DND-41 (cell line): ENCODE results near the gene LRPPRC.

Experiments used
- ATAC-seq: fragments of 200-7000 bp; cut with Tn5 transposase; 3 replicates; pipeline ENCODE4 v1.9.1; 2021; ENCODE audit warnings: low read depth; ENCODE audit not compliant: insufficient read depth
- DNase-seq: peaks from one replicate; pipeline ENCODE4 v3.0.0-alpha.2; 2020
- H2AFZ ChIP-seq: 2 replicates; pipeline ENCODE4 v1.6.0; 2012; ENCODE audit warnings: low read depth, low read length
- H3K27ac ChIP-seq: 2 replicates; pipeline ENCODE4 v1.5.1; 2012; ENCODE audit warnings: low read length, inconsistent platforms
- H3K27me3 ChIP-seq: fragments of 200-600 bp; sonication (generic); 2 replicates; pipeline ENCODE4 v1.6.0; 2012; ENCODE audit warnings: low read length, mild to moderate bottlenecking, inconsistent platforms; ENCODE audit not compliant: insufficient read depth, poor library complexity
- H3K36me3 ChIP-seq: 2 replicates; pipeline ENCODE4 v1.5.1; 2012; ENCODE audit warnings: low read length, inconsistent platforms; ENCODE audit not compliant: insufficient read depth
- H3K4me1 ChIP-seq: 2 replicates; pipeline ENCODE4 v1.5.1; 2012; ENCODE audit warnings: mild to moderate bottlenecking, low read length; ENCODE audit not compliant: insufficient read depth
- H3K4me2 ChIP-seq: 2 replicates; pipeline ENCODE4 v1.6.0; 2012; ENCODE audit warnings: mild to moderate bottlenecking, moderate library complexity, low read length, inconsistent platforms; ENCODE audit not compliant: insufficient read depth
- H3K4me3 ChIP-seq, 2 experiments: fragments of 200-600 bp in 1 of 2; shearing (Covaris generic) in 1 of 2; 2 replicates each; pipeline ENCODE4 v1.5.1; 2012 to 2016; ENCODE audit warnings: inconsistent platforms in 2 of 2, low read length in 2 of 2, mild to moderate bottlenecking in 2 of 2, low read depth in 1 of 2, moderate library complexity in 1 of 2
- H3K79me2 ChIP-seq: 2 replicates; pipeline ENCODE4 v1.6.0; 2012; ENCODE audit warnings: low read length, inconsistent platforms; ENCODE audit not compliant: insufficient read depth
- H3K9ac ChIP-seq: 2 replicates; pipeline ENCODE4 v1.6.0; 2012; ENCODE audit warnings: low read depth, mild to moderate bottlenecking, inconsistent platforms, low read length, moderate library complexity
- H3K9me3 ChIP-seq: 2 replicates; pipeline ENCODE4 v1.5.1; 2012; ENCODE audit warnings: low read length, moderate library complexity, mild to moderate bottlenecking, inconsistent platforms; ENCODE audit not compliant: insufficient read depth, severe bottlenecking
- H4K20me1 ChIP-seq: 2 replicates; pipeline ENCODE4 v1.6.0; 2012; ENCODE audit warnings: low read length; ENCODE audit not compliant: insufficient read depth
- EZH2 ChIP-seq: IDR thresholded peaks from 3 replicates; pipeline ENCODE4 v1.6.1; 2012; ENCODE audit warnings: borderline replicate concordance, low read depth, mild to moderate bottlenecking, moderate library complexity, low read length, inconsistent platforms; ENCODE audit not compliant: severe bottlenecking
- TF ChIP-seq, protein P1 (sequence below): IDR thresholded peaks from 2 replicates; pipeline ENCODE4 v1.5.1; 2012; ENCODE audit warnings: borderline replicate concordance, low read length, moderate library complexity, mild to moderate bottlenecking; ENCODE audit not compliant: poor library complexity, severe bottlenecking; ENCODE audit errors: extremely low read depth

Gene LRPPRC

DNA sequence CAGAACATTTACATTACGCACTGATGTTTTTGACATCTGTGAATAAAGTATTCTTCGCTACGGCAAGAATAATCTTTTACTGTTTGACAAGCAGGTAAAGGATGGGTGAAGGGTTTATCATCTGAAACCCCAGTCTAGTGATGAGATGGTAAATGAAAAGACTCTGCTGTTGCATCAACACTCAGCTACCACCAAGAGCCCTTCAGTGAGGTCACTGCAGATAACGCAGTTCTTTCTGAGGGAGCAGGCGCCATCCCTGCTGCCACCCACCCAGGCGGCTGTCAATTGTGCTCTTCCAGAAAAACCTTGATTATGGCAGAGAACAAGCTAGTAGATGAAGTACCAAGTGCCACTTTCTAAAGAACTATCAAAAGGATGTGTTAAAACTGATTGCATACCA lies 98.3 kb downstream of the LRPPRC start:
- TF ChIP-seq, protein P1, sequence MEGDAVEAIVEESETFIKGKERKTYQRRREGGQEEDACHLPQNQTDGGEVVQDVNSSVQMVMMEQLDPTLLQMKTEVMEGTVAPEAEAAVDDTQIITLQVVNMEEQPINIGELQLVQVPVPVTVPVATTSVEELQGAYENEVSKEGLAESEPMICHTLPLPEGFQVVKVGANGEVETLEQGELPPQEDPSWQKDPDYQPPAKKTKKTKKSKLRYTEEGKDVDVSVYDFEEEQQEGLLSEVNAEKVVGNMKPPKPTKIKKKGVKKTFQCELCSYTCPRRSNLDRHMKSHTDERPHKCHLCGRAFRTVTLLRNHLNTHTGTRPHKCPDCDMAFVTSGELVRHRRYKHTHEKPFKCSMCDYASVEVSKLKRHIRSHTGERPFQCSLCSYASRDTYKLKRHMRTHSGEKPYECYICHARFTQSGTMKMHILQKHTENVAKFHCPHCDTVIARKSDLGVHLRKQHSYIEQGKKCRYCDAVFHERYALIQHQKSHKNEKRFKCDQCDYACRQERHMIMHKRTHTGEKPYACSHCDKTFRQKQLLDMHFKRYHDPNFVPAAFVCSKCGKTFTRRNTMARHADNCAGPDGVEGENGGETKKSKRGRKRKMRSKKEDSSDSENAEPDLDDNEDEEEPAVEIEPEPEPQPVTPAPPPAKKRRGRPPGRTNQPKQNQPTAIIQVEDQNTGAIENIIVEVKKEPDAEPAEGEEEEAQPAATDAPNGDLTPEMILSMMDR: no peak
- TF ChIP-seq EZH2: no peak

GRCh38 chr2:43896906-43897305 lies 98.9 kb downstream of the LRPPRC start:
- Histone ChIP-seq H3K27me3 (no peaks in the 10 kb centered on the region), H3K27ac (no peak overlapping the region), H3K4me3 (no peak overlapping the region), H2AFZ (no peak overlapping the region), H3K79me2 (no peaks in the 10 kb centered on the region), H3K4me2 (no peak overlapping the region), H3K9me3 (no peaks in the 10 kb centered on the region), H3K36me3 (peaks cover 91% of the 10 kb centered on the region), H4K20me1 (no peaks in the 10 kb centered on the region), H3K4me1 (no peaks in the 10 kb centered on the region), H3K9ac (no peak overlapping the region)
- ATAC-seq (no peak), DNase-seq (no peak)
- no peak for TF ChIP-seq EZH2
- TF ChIP-seq, protein P1: no peak

More for the DNA sequence above, 98.3 kb downstream of the LRPPRC start:
- DNase-seq (no peak), ATAC-seq (no peak)
- peaks cover 90% of the 10 kb centered on the region for H3K36me3 ChIP-seq
- no peak overlapping the region for H3K4me3 ChIP-seq
- H3K4me1 ChIP-seq: no peaks in the 10 kb centered on the region
- no peak overlapping the region for H3K27ac ChIP-seq
- H2AFZ ChIP-seq: no peak overlapping the region
- no peaks in the 10 kb centered on the region for H3K79me2 ChIP-seq
- no peak overlapping the region for H3K9ac ChIP-seq
- no peak overlapping the region for H3K4me2 ChIP-seq
- H3K9me3 ChIP-seq: no peaks in the 10 kb centered on the region
- H4K20me1 ChIP-seq: no peaks in the 10 kb centered on the region
- H3K27me3 ChIP-seq: no peaks in the 10 kb centered on the region

GRCh38 chr2:43894743-43895142 lies 101.0 kb downstream of the LRPPRC start:
- Histone ChIP-seq H3K9ac (no peak overlapping the region), H2AFZ (no peak overlapping the region), H3K9me3 (no peaks in the 10 kb centered on the region), H3K36me3 (peaks cover 90% of the 10 kb centered on the region), H3K79me2 (no peaks in the 10 kb centered on the region), H3K27me3 (no peaks in the 10 kb centered on the region), H3K4me2 (no peak overlapping the region), H3K4me1 (no peaks in the 10 kb centered on the region), H4K20me1 (no peaks in the 10 kb centered on the region), H3K4me3 (no peak overlapping the region), H3K27ac (no peak overlapping the region)
- TF ChIP-seq, protein P1: no peak
- TF ChIP-seq EZH2: no peak
- no peak for DNase-seq
- no peak for ATAC-seq

DNA sequence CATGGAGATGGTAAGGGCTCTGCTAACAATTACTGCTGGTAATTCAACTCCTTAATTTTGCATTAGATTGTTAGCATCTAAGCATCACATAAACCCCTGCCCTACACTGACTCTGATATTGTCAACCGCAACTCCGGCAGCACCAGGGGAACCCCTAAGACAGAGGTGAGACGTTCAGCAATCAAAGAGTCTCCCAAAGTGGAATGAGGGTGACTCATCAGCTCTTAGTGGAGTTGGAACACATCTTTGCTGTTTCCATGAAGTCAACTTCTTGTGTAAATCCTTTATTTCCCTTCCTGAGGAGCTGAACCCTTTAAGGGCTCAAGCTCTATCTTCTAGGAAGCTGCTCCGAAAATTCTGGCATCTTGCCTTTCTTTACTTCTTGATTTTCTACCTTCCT lies 104.9 kb downstream of the LRPPRC start:
- Histone ChIP-seq H3K9me3 (no peaks in the 10 kb centered on the region), H3K4me1 (no peaks in the 10 kb centered on the region), H3K9ac (no peak overlapping the region), H3K79me2 (no peaks in the 10 kb centered on the region), H3K27me3 (no peaks in the 10 kb centered on the region), H3K4me3 (no peak overlapping the region), H3K4me2 (no peak overlapping the region), H4K20me1 (no peaks in the 10 kb centered on the region), H3K36me3 (peaks cover 90% of the 10 kb centered on the region), H3K27ac (no peak overlapping the region), H2AFZ (no peak overlapping the region)
- ATAC-seq (no peak), DNase-seq (no peak)
- TF ChIP-seq EZH2: no peak
- TF ChIP-seq, protein P1: no peak
